GM12874 (cell line): ENCODE results near the gene FBN3.

ENCODE experiments used
- CTCF ChIP-seq: IDR thresholded peaks from 2 replicates; pipeline ENCODE4 v1.5.1; 2011; ENCODE audit warnings: low read depth, mild to moderate bottlenecking, control low read depth, low read length, moderate library complexity; ENCODE audit not compliant: insufficient read depth

FBN3 gene

DNA sequence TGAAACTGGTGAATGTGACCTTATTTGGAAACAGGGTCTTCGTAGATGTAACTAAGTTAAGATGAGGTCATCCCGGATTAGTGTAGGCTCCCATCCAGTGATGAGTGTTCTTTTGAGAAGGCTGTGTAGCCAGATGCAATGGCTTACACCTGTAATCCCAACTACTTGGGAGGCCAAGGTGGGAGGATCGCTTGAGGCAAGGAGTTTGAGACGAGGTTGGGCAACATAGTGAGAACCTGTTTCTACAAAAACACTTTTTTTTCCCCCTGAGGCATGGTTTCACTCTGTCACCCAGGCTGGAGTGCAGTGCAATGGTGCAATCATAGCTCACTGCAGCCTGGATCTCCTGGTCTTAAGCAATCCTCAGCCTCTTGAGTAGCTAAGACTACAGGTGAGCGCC lies 36.4 kb downstream of the FBN3 start:
- no peak for TF ChIP-seq CTCF

GRCh38 chr19:8111376-8111775 lies 38.0 kb downstream of the FBN3 start:
- TF ChIP-seq CTCF, result no peak

DNA sequence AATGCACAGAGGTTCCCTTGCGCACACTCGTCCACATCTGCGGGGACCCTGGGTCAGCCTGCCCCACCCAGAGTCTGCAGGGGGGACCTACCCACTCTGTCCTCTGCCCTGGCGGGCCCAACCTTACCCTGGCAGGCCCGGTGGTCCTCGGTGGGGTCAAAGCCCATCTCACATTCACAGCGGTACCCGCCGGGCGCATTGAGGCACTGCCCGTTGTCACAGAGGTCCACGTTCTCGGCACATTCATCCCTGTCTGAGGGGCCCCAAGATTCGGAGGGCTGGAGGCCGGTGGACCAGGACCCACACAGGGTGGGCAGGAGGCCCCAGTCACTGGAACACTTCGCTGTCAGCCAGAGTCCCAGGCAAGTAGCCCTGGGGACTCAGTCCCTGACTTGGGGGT lies 38.5 kb downstream of the FBN3 start:
- no peak for TF ChIP-seq CTCF

GRCh38 chr19:8109890-8110662 lies 39.3 kb downstream of the FBN3 start:
- TF ChIP-seq CTCF, result no peak

GRCh38 chr19:8109455-8109854 lies 39.9 kb downstream of the FBN3 start:
- no peak for TF ChIP-seq CTCF

GRCh38 chr19:8108560-8109445 lies 40.6 kb downstream of the FBN3 start:
- TF ChIP-seq CTCF, result no peak

DNA sequence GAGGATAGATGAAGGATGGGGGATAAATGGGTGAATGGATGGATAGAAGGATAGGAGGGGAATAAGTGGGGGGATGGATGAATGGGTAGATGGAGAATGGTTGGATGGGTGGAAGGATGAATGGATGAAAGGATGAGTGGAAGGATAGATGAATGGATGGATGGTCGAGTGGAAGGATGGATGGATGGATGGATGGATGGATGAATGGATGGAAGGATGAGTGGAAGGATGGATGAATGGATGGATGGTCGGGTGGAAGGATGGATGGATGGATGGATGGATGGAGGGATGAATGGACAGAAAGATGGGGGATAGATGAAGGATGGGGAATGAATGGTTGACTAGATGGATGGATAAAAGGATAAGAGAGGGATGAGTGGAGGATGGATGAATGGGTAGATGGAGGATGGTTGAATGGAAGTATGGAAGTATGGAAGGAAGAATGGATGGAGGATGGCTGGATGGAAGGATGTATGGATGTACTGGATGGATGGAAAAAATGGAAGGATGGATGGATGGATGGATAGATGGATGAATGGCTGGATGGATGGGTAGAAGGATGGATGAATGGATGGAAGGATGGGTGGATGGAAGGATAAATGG lies 42.0 kb downstream of the FBN3 start:
- no peak for TF ChIP-seq CTCF
